Stimulated activated CD4-positive, alpha-beta T cell treated with anti-CD3 and anti-CD28 coated beads, TNF-alpha, amount 100 ng/mL, for 48 hours (primary cell): ENCODE measurements around the gene RIMS4.
A peak's percentile ranks its signal among the peaks of the same experiment; 100 is the strongest.
"Not testable (repeated sequence)": the region's sequence is repeated elsewhere in the genome, so short reads cannot be mapped to it uniquely, and the experiment has no call there.

ENCODE experiments used
- DNase-seq, 3 donors: peaks; one replicate each; pipeline ENCODE4 v3.0.0-alpha.2; 2020; ENCODE audit warnings: low read depth in 3 of 3

The RIMS4 gene

GRCh38 chr20:44763798-44764197 lies 46.5 kb downstream of the RIMS4 start:
- not testable (repeated sequence) for DNase-seq

GRCh38 chr20:44762466-44763140 lies 47.7 kb downstream of the RIMS4 start:
- no peak for DNase-seq

GRCh38 chr20:44761423-44761822 lies 48.9 kb downstream of the RIMS4 start:
- no peak for DNase-seq

GRCh38 chr20:44759595-44759994 lies 50.8 kb downstream of the RIMS4 start:
- no peak for DNase-seq

DNA sequence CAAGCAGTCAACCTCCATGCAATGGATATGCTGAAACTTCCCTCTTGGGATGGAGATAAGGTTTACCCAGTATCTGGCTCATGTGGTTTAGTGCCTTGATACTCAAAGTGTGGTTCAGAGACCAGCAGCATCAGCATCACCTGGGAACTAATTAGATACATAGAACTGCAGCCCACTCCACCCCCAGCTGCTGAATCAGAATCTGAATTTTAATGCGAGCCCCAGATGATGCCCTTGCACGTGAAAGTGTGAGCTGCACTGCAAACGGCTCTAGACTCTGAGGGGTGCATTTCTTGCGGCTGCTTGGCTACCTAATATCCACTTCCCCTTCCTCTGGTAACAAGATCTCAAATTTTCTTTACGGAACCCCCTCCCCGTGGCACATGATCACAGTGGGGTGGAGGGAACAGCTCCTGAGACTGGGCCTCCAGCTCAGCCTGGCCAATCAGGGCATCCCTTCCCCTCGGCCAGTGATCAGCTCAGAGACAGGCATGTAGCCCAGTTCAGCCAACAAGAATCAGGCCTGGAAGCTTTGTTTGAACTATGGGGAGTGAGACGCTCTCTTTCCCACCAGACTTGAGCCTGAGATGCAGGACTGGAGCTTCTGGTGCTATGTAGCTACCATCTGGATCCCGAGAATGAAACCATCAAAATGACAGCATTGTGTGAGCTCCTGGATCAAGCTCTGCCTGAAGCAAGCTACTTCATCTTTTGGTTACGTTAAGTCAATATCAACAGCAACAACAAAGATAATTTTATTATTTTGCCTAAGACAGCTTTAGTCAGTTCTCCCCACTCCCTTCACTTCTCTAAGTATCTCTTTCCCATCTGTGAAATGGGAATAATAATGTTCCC lies 51.9 kb downstream of the RIMS4 start:
- DNase-seq, result no peak

DNA sequence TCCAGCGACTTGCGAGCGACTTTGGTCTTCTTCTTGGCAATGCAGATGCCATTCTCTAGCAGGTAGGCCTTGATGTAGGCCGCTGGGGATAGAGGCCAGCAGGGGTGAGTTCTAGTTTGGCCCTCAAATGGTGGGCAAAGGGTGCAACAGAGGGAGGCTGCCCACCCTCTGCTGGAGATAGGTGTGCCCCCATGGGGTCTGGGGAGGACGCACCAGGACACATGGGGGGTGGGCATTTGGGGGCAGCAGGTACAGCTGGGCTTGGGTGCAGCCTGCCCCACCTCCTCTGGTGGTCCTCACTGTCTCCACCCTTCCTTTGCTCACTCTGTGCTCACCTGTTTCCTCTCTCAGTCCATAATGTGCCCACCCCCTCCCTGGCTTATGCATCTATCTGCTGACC lies 53.4 kb downstream of the RIMS4 start:
- DNase-seq, result no peak

DNA sequence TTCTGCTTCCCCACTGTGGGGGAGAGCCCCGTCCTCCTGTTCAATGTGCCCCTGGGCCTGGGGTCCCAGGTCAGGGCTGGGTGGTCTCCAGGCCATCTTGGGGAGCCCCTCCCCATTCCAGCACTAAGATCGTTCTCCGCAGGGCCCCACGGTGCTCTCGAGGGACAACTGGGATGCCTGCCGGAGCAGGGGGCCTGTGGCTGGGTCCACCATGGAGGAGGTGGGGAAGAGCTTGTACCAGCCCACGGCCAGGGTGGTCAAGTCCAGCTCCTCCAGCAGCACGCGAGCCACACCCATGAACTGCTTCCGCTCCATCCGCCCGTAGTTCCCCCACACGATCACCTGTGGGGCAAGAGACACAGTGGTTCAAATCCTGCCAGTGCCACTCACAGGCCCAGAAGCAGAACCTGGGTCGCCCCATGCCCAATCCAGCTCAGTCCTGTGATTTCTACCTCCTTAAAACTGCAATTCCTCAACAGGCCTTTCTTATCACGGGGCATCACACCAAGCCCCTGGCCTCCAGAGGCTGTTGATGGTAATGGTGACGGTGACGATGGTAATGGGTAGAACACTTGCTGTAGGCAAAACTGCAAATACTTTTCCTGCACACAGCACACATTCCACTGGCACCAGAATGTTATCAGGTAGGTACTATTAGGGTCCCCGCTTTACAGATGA lies 54.2 kb downstream of the RIMS4 start:
- DNase-seq, result no peak

GRCh38 chr20:44754554-44754953 lies 55.8 kb downstream of the RIMS4 start:
- DNase-seq, result no peak

DNA sequence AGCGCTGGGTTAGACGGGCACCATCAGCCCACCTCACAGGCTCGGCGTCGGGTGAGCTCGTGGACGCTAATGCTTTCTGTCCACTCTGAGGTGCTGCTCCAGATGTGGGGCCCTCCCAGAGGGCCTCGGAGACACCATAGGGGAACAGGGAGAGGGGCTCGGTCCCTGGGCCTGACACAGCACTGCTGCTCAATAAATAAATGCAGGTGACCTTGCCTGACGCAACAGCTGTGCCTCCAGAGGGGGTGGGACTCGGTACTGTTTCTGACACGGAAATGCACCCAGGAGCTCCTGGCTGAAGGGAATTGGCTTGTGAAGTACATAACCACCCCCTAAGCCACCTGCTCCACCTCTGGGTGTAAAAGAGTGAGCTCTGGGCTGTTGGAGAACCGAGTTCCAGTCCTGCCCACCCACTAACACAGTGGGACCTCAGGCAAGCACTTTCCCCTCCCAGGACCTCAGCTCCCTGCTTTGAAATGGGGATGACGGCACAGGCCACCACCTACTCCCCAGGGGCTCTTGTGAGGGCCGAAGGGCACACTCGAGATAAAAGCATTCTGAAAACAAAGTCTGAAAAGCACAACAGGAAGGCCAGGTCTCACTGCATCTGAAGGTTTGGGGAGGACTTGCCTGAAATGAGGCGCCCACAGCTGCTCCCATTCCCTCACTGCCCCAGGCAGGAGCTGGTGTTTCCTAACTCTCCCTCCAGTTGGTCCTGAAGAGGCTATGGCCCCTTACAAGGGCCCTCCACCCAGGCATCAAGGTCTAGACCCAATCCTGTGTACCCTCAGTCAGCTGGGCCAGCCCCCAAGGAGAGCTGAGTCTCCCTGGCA lies 58.0 kb downstream of the RIMS4 start:
- no peak for DNase-seq

GRCh38 chr20:44750081-44750805 lies 60.1 kb downstream of the RIMS4 start:
- no peak for DNase-seq

GRCh38 chr20:44748005-44748370 lies 62.4 kb downstream of the RIMS4 start:
- DNase-seq, result no peak

- DNase-seq, result peak; percentile 41 to 60 (median 41)
Measured at GRCh38 chr20:44747166-44748004, 63.0 kb downstream of the RIMS4 start.

DNA sequence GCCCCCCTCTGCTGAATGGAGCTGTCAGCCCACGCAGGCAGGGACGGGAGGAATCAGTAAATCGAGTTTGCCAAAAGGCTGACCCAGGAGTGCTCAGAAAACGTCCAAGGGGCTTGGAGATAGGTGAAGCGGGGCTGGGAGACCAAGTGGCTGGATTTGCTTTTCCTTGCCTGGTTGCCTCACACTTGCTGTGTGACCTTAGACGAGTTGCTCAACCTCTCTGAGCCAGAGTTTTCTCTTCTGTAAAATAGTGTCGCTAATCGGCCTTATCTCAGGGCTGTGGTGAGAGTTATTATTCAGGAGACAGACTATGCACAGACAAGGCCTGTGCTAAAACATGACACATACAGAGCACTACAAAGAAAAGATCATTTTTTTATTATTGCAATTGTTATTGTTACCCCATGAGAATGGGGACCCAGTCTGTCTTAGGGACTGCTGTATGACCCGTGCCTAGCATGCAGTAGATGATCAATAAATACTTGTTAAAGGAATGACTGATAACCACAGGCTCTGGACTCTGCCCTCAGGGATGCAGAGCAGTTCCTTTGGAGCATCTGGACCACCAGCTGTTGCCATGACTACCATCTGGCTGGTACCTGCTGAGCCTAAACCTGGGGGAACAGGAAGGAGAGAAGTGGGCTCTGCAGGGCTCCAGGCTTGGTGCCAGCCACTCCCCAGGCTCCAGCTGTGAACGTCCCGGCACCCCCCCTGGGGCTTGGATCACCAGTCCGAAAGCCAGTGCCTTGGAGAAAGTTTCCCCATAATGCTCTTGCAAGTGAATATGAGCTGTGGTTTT lies 63.8 kb downstream of the RIMS4 start:
- no peak for DNase-seq

- peak; percentile 17 to 41 (median 31) for DNase-seq
Measured at GRCh38 chr20:44745598-44746366, 64.6 kb downstream of the RIMS4 start, which contains the start of gene KCNK15. KCNK15 (plus strand) TSS chr20:44745865; CDS start chr20:44745911, 46 bp downstream.

DNA sequence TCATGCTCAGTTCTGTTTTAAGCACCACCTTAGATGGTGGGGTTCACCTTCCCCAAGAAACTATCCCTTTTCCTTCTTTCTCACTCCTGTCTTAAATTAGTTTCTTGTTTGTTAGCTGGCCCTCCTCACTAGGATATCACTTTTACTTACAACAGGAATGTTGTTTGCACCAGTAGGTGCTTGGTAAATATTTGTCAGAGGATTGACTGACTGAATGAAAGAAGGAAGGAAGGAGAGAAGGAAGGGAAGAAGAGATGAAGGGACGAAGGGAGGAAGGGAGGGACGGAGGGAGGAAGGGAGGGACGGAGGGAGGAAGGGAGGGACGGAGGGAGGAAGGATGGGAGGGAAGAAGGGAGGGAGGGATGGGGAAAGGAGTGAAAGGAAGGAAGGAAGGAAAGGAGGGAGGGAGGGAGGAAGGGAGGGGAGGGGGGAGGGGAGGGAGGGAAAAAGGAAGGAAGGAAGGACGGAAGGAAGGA lies 65.2 kb downstream of the RIMS4 start:
- DNase-seq, result no peak

GRCh38 chr20:44743916-44744655 lies 66.3 kb downstream of the RIMS4 start:
- DNase-seq, result no peak

DNA sequence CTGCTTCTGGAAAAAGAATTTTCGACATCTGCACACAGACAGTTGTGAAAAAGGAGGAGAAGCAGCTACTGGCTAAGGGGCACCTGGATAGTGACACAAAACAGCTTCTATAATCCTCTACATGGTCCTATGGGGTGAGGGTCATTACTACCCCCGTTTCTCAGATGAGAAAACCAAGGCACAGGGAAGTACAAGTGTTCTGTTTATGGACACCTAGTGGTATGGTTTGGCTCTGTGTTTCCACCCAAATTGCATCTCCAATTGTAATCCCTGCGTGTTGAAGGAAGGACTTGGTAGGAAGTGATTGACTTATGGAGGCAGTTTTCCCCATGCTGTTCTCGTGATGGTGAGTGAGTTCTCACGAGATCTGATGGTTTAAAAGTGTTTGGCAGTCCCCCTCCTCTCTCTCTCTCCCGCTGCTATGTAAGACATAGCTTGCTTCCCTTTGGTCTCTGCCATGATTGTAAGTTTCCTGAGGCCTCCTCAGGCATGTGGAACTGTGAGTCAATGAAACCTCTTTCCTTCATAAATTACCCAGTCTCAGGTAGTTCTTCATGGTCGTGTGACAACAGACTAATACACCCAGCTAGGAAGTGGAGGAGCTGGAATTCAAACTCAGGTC lies 67.2 kb downstream of the RIMS4 start:
- DNase-seq, result no peak
